ENCODE measurements around the gene ANGPTL1. TPM values are rescaled to one million over a fixed set of nuclear protein-coding genes. Genes with fewer than 3 reads are reported as not detected.

The ANGPTL1 gene
- total RNA-seq, 2 experiments from 2014 or later: not detected

DNA sequence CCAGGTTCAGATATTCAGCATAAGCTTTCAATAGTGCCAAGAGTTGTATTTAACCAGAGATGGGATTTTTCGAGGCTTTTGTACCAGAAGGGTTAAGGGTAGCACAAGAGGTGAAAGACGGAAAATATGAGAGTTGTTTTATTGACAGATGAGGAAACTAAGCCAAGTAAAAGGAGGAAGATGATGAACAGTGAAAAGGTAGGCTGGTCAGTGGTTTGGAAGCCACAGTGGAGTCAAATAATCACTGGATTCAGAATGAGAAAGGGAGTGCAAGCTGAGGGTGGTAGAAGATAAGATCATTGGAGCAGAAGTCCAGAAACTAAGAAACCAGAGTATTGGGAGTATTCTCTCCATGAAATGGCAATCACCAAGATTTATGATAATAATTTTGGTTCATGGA is 45.7 kb downstream of the ANGPTL1 start:
- TF ChIP-seq CTCF (conservative IDR thresholded peaks at IDR 0.05; ENCODE audit: low read length) (no peak), EZH2phosphoT487 (IDR thresholded peaks at IDR 0.05; ENCODE audit: borderline replicate concordance, low read depth, low read length) (no peak)
- no peaks in the 10 kb centered on the region for H3K9me2 ChIP-seq (ENCODE audit: insufficient read depth, low read length)
- POLR2A ChIA-PET: interaction anchor here (0.5 to 0.9 kb wide), 4 partner anchors 8 to 458 kb away, joined by 3 to 6 read pairs (median 4); no protein-coding TSS in a partner anchor
- no TSS peak for BruUV-seq (replicated peaks)
- CTCF ChIA-PET (ENCODE audit: unreplicated experiment): no interaction called here
- H4K20me1 ChIP-seq (ENCODE audit: insufficient read depth, low read length): no peaks in the 10 kb centered on the region
- H3K4me3 ChIP-seq (ENCODE audit: low read depth, low read length, poor library complexity, severe bottlenecking): no peak overlapping the region
- H3K4me2 ChIP-seq (ENCODE audit: low read length): no peak overlapping the region
- H3K36me3 ChIP-seq (ENCODE audit: insufficient read depth, low read length): peaks cover 84% of the 10 kb centered on the region
- intact Hi-C loops (cut with micrococcal nuclease; ENCODE audit: unreplicated experiment): no loop called here
- no peak overlapping the region for H2AFZ ChIP-seq (ENCODE audit: low read length)
- no peak overlapping the region for H3K27ac ChIP-seq (ENCODE audit: low read depth, low read length, poor library complexity, severe bottlenecking)
- no peaks in the 10 kb centered on the region for H3K9me3 ChIP-seq (ENCODE audit: low read length)
- H3K4me1 ChIP-seq (ENCODE audit: insufficient read depth, low read length, poor library complexity, severe bottlenecking): no peaks in the 10 kb centered on the region
- DNase-seq (ENCODE audit: low spot score): no peak
- peaks cover 7% of the 10 kb centered on the region; the same call in 1 of the 2 replicates for H3K79me2 ChIP-seq (ENCODE audit: insufficient read depth, low read depth, low read length)

DNA sequence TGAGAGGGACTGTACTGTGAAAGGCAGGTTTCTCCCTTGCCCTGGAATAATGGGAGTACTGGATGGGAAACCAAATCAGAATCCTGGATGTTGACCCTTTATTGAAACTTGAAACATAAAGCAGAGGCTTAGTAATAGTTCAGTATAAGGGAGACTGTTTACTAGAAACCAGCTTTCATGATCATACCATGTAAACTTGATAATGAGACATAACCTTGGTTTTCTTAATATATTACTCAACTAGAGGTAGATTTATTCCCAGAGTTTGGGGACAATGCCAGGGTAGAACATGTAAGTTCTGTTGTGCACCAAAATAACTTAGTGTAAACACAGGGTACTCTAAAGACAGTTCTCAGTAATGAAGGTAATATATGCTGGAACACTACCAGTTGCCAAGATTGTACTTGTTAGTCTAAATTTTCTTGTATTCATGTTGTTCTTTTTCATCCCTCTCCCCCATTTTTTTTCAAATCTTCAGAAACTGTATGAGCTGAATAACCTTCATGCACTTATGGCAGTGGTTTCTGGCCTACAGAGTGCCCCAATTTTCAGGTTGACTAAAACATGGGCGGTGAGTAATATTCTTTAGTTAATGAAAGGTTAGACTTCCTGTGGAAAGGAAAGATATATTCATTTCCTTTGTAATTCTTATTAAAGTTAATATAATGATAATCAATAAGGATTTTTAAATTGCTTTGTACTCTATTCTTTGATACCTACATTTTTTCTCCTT is 49.6 kb downstream of the ANGPTL1 start:
- Histone ChIP-seq H3K4me3 (ENCODE audit: low read depth, low read length, poor library complexity, severe bottlenecking) (no peak overlapping the region), H3K4me1 (ENCODE audit: insufficient read depth, low read length, poor library complexity, severe bottlenecking) (no peaks in the 10 kb centered on the region), H2AFZ (ENCODE audit: low read length) (no peak overlapping the region), H3K9me2 (ENCODE audit: insufficient read depth, low read length) (no peaks in the 10 kb centered on the region), H3K27ac (ENCODE audit: low read depth, low read length, poor library complexity, severe bottlenecking) (no peak overlapping the region), H3K36me3 (ENCODE audit: insufficient read depth, low read length) (peaks cover 86% of the 10 kb centered on the region), H3K4me2 (ENCODE audit: low read length) (no peak overlapping the region), H3K9me3 (ENCODE audit: low read length) (no peaks in the 10 kb centered on the region), H3K79me2 (ENCODE audit: insufficient read depth, low read depth, low read length) (peaks cover 10% of the 10 kb centered on the region; the same call in 1 of the 2 replicates), H4K20me1 (ENCODE audit: insufficient read depth, low read length) (no peaks in the 10 kb centered on the region)
- no peak for DNase-seq (ENCODE audit: low spot score)
- no TSS peak for BruUV-seq (replicated peaks)
- TF ChIP-seq EZH2phosphoT487 (IDR thresholded peaks at IDR 0.05; ENCODE audit: borderline replicate concordance, low read depth, low read length): no peak
- no peak for TF ChIP-seq CTCF (conservative IDR thresholded peaks at IDR 0.05; ENCODE audit: low read length)
- intact Hi-C loops (cut with micrococcal nuclease; ENCODE audit: unreplicated experiment): no loop called here
- ChIA-PET CTCF (ENCODE audit: unreplicated experiment) (no interaction called here), POLR2A (interaction anchor here (0.6 kb wide), 1 partner anchor 115 kb away, joined by 3 read pairs; no protein-coding TSS in a partner anchor)

- Histone ChIP-seq H4K20me1 (ENCODE audit: insufficient read depth, low read length) (no peaks in the 10 kb centered on the region), H3K27ac (ENCODE audit: low read depth, low read length, poor library complexity, severe bottlenecking) (no peak overlapping the region), H3K9me2 (ENCODE audit: insufficient read depth, low read length) (no peaks in the 10 kb centered on the region), H3K4me3 (ENCODE audit: low read depth, low read length, poor library complexity, severe bottlenecking) (no peak overlapping the region), H3K9me3 (ENCODE audit: low read length) (no peaks in the 10 kb centered on the region), H3K79me2 (ENCODE audit: insufficient read depth, low read depth, low read length) (peaks cover 20% of the 10 kb centered on the region; the same call in 1 of the 2 replicates), H3K4me1 (ENCODE audit: insufficient read depth, low read length, poor library complexity, severe bottlenecking) (no peaks in the 10 kb centered on the region), H2AFZ (ENCODE audit: low read length) (no peak overlapping the region), H3K36me3 (ENCODE audit: insufficient read depth, low read length) (peaks cover 88% of the 10 kb centered on the region), H3K4me2 (ENCODE audit: low read length) (no peak overlapping the region)
- no peak for TF ChIP-seq CTCF (conservative IDR thresholded peaks at IDR 0.05; ENCODE audit: low read length)
- no peak for TF ChIP-seq EZH2phosphoT487 (IDR thresholded peaks at IDR 0.05; ENCODE audit: borderline replicate concordance, low read depth, low read length)
- intact Hi-C loops (cut with micrococcal nuclease; ENCODE audit: unreplicated experiment): no loop called here
- ChIA-PET POLR2A (interaction anchor here (0.6 to 0.7 kb wide), 3 partner anchors 8 to 57 kb away, joined by 3 read pairs; no protein-coding TSS in a partner anchor), CTCF (ENCODE audit: unreplicated experiment) (no interaction called here)
- no peak for DNase-seq (ENCODE audit: low spot score)
- BruUV-seq (replicated peaks): no TSS peak
Measured at GRCh38 chr1:178819123-178819522, 51.8 kb downstream of the ANGPTL1 start.
